A549 (cell line): ENCODE data around the gene RNF113A. TPM values are rescaled to one million over a fixed set of nuclear protein-coding genes. Genes with fewer than 3 reads are reported as not detected.

Source experiments
- ATAC-seq, 2 experiments: fragments of 200-7000 bp in 1 of 2; fragments of >200 bp in 1 of 2; cut with Nextera tagmentation in 1 of 2; cut with Tn5 transposase in 1 of 2; 3 replicates each; pipeline versions ENCODE4 v1.8.0 to v1.9.1; 2018 to 2020; ENCODE audit warnings: mild to moderate bottlenecking in 1 of 2, moderate library complexity in 1 of 2
- CTCF ChIA-PET: fragments of 300-600 bp; sonication (Branson Sonifier 250); formaldehyde crosslinking; extraction: SDS; loops from one replicate; lab custom pipeline; 2021; ENCODE audit warnings: antibody characterized with exemption, inconsistent platforms; lab: Yijun Ruan, JAX
- POLR2A ChIA-PET: fragments of 350-600 bp; formaldehyde crosslinking; extraction: SDS; loops from one replicate; lab custom pipeline; 2021; ENCODE audit warnings: antibody characterized with exemption, inconsistent platforms; lab: Yijun Ruan, JAX
- DNase-seq, 2 experiments: peaks; one replicate each; pipeline versions ENCODE4 v3.0.0 to v3.0.0-alpha.2; 2011 to 2016; ENCODE audit warnings: low read depth in 1 of 2, low spot score in 1 of 2
- FAIRE-seq: peaks from 2 replicates; lab custom pipeline; 2011; peaks lifted over from hg19 to GRCh38; lab: Jason Lieb, UNC
- H3K27ac ChIP-seq, 2 experiments: fragments of >200 bp; sonication (Bioruptor Twin); formaldehyde crosslinking; 3 replicates each; pipeline ENCODE4 v1.5.1; 2016 to 2017
- H3K4me1 ChIP-seq: fragments of >200 bp; sonication (Bioruptor Twin); formaldehyde crosslinking; 3 replicates; pipeline ENCODE4 v1.6.1; 2016
- H3K4me2 ChIP-seq: fragments of >200 bp; sonication (Bioruptor Twin); formaldehyde crosslinking; 3 replicates; pipeline ENCODE4 v1.6.1; 2016
- H3K4me3 ChIP-seq: fragments of >200 bp; sonication (Bioruptor Twin); formaldehyde crosslinking; 3 replicates; pipeline ENCODE4 v1.5.1; 2016
- H3K9me3 ChIP-seq: fragments of >200 bp; sonication (Bioruptor Twin); formaldehyde crosslinking; 3 replicates; pipeline ENCODE4 v1.6.1; 2016
- CEBPB ChIP-seq, 2 experiments: fragments of >200 bp in 1 of 2; sonication (Bioruptor Twin) in 1 of 2; formaldehyde crosslinking in 1 of 2; IDR thresholded peaks; 2 replicates each; pipeline ENCODE4 v1.6.1; 2012 to 2016
- CHD4 ChIP-seq: fragments of 200-600 bp; sonication (generic); IDR thresholded peaks from 2 replicates; pipeline ENCODE4 v1.6.1; 2016; ENCODE audit warnings: antibody characterized with exemption, mild to moderate bottlenecking, borderline replicate concordance
- E2F6 ChIP-seq: IDR thresholded peaks from 2 replicates; pipeline ENCODE4 v1.6.1; 2012; ENCODE audit warnings: low read depth, borderline replicate concordance
- FOXS1 ChIP-seq: fragments of 250-450 bp; sonication (Bioruptor Pico); IDR thresholded peaks from 2 replicates; pipeline ENCODE4 v1.5.0; 2020; ENCODE audit warnings: mild to moderate bottlenecking, moderate library complexity
- GATA3 ChIP-seq: IDR thresholded peaks from 2 replicates; pipeline ENCODE4 v1.6.1; 2012; ENCODE audit warnings: borderline replicate concordance
- HDAC2 ChIP-seq: fragments of 200-600 bp; sonication (generic); IDR thresholded peaks from 2 replicates; pipeline ENCODE4 v1.6.1; 2016
- HMGXB4 ChIP-seq: fragments of 250-450 bp; sonication (Bioruptor Pico); IDR thresholded peaks from 2 replicates; pipeline ENCODE4 v1.5.0; 2021; ENCODE audit warnings: mild to moderate bottlenecking, moderate library complexity, borderline replicate concordance
- HOXA7 ChIP-seq: fragments of 250-450 bp; sonication (Bioruptor Pico); IDR thresholded peaks from 2 replicates; pipeline ENCODE4 v1.5.0; 2020; ENCODE audit warnings: mild to moderate bottlenecking, moderate library complexity
- HOXB13 ChIP-seq: fragments of 250-450 bp; sonication (Bioruptor Pico); IDR thresholded peaks from 2 replicates; pipeline ENCODE4 v1.5.0; 2020; ENCODE audit warnings: low read depth, mild to moderate bottlenecking, moderate library complexity
- JUN ChIP-seq, 2 experiments: fragments of >200 bp; sonication (Bioruptor Twin); formaldehyde crosslinking; IDR thresholded peaks; 2 replicates in 1 of 2; 3 replicates in 1 of 2; pipeline ENCODE4 v1.6.1; 2016 to 2017
- MAFK ChIP-seq: fragments of 450-650 bp; IDR thresholded peaks from 2 replicates; pipeline ENCODE4 v1.6.1; 2014; ENCODE audit not compliant: partially characterized antibody
- MAZ ChIP-seq: fragments of 150-350 bp; IDR thresholded peaks from 2 replicates; pipeline ENCODE4 v1.6.1; 2014; ENCODE audit warnings: antibody characterized with exemption, low read depth, low read length, borderline replicate concordance
- NR3C1 ChIP-seq: fragments of >200 bp; sonication (Bioruptor Twin); formaldehyde crosslinking; IDR thresholded peaks from 3 replicates; pipeline ENCODE4 v1.6.1; 2017
- PHF8 ChIP-seq: fragments of 200-600 bp; sonication (generic); IDR thresholded peaks from 2 replicates; pipeline ENCODE4 v1.6.1; 2016; ENCODE audit warnings: low read depth, mild to moderate bottlenecking, antibody characterized with exemption, moderate library complexity, borderline replicate concordance
- POLR2A ChIP-seq: IDR thresholded peaks from 2 replicates; pipeline ENCODE4 v1.6.1; 2012; ENCODE audit warnings: mild to moderate bottlenecking, low read length
- POLR2AphosphoS2 ChIP-seq: conservative IDR thresholded peaks from 2 replicates; pipeline ENCODE4 v1.6.1; 2012; ENCODE audit warnings: low read length, improper control_type of control experiment, inconsistent platforms
- RAD21 ChIP-seq, 2 experiments: fragments of >200 bp in 1 of 2; sonication (Bioruptor Twin) in 1 of 2; formaldehyde crosslinking in 1 of 2; IDR thresholded peaks in 1 of 2; conservative IDR thresholded peaks in 1 of 2; 2 replicates in 1 of 2; 3 replicates in 1 of 2; pipeline ENCODE4 v1.6.1; 2012 to 2018; ENCODE audit warnings: inconsistent platforms in 1 of 2
- RARB ChIP-seq: fragments of 250-450 bp; sonication (Bioruptor Pico); IDR thresholded peaks from 2 replicates; pipeline ENCODE4 v1.8.0; 2021; ENCODE audit warnings: mild to moderate bottlenecking, moderate library complexity
- REST ChIP-seq: fragments of 200-600 bp; sonication (generic); IDR thresholded peaks from 2 replicates; pipeline ENCODE4 v1.6.1; 2016; ENCODE audit warnings: antibody characterized with exemption, mild to moderate bottlenecking, moderate library complexity
- SREBF2 ChIP-seq: fragments of 450-650 bp; IDR thresholded peaks from 2 replicates; pipeline ENCODE4 v1.6.1; 2014; ENCODE audit warnings: mild to moderate bottlenecking, moderate library complexity
- ZC3H11A ChIP-seq: fragments of 450-650 bp; IDR thresholded peaks from 2 replicates; pipeline ENCODE4 v1.6.1; 2014; ENCODE audit warnings: antibody characterized with exemption, mild to moderate bottlenecking
- WGBS: methylation state at CpG from one replicate; pipeline ENCODE4 v1.1.6; 2017; ENCODE audit errors: missing lambda C conversion rate; 5-methylcytosine and 5-hydroxymethylcytosine counted together
- polyA plus RNA-seq, 4 experiments: library from polyadenylated mRNA; depleted of rRNA in 3 of 4; stranded (reverse); fragments of >200 nt; fragmentation: RNase III in 1 of 4; extraction: RNeasy Plus Mini Kit Qiagen cat#74134 plus additional on column Dnase treatment in 1 of 4; gene quantifications; 2 replicates in 3 of 4; 3 replicates in 1 of 4; pipeline ENCODE4 v1.2.3, GENCODE V29; 2011 to 2017

RNF113A gene
- polyA plus RNA-seq, 2 of the 4 experiments (the other 2 are of a cell fraction) = 18.4 to 18.5 TPM

- TF ChIP-seq REST (no peak), NR3C1 (no peak), HOXB13 (CRISPR knock-in tag) (no peak), HOXA7 (CRISPR knock-in tag) (no peak), POLR2AphosphoS2 (no peak), RAD21 (conservative IDR thresholded peaks at IDR 0.05 in 1 of 2, IDR thresholded peaks at IDR 0.05 in 1 of 2) (no peak)
Observed at GRCh38 chrX:119916310-119916709, 44.8 kb upstream of the RNF113A start (continued).

GRCh38 chrX:119900976-119901375, 29.4 kb upstream of the RNF113A start:
- no peaks in the 10 kb centered on the region for H3K9me3 ChIP-seq
- no peak for ATAC-seq
- no peak overlapping the region for H3K4me3 ChIP-seq
- ChIA-PET POLR2A (no interaction called here), CTCF (interaction anchor here (1.2 to 3.4 kb wide), 2 partner anchors 11 to 13 kb away, joined by 6 to 8 read pairs; no protein-coding TSS in a partner anchor)
- TF ChIP-seq POLR2A = no peak
- no peak for TF ChIP-seq FOXS1 (CRISPR knock-in tag)
- no peak for TF ChIP-seq CHD4
- no peak for TF ChIP-seq JUN (IDR thresholded peaks at IDR 0.05)
- no peak for TF ChIP-seq HMGXB4 (CRISPR knock-in tag)
- TF ChIP-seq MAZ = no peak
- no peak for TF ChIP-seq GATA3
- TF ChIP-seq HDAC2 = no peak
- TF ChIP-seq ZC3H11A = no peak
- TF ChIP-seq RARB (CRISPR knock-in tag) = no peak
- TF ChIP-seq E2F6 = no peak
- TF ChIP-seq CEBPB (IDR thresholded peaks at IDR 0.05) = no peak
- no peak for TF ChIP-seq PHF8
- TF ChIP-seq NR3C1 = no peak
- TF ChIP-seq MAFK = no peak
- no peak for TF ChIP-seq REST
- TF ChIP-seq SREBF2 = no peak
- WGBS = 78% methylated on average over 1 of the region's 1 CpG
- DNase-seq = no peak
- no peak overlapping the region for H3K4me2 ChIP-seq
- no peaks in the 10 kb centered on the region for H3K4me1 ChIP-seq
- H3K27ac ChIP-seq = no peak overlapping the region
- no peak for FAIRE-seq
